ENCODE data around the gene NRAP. TPM values are rescaled to one million over a fixed set of nuclear protein-coding genes. Genes with fewer than 3 reads are reported as not detected.

Gene NRAP
- total RNA-seq, 1 experiment from 2014 or later, result not detected

DNA sequence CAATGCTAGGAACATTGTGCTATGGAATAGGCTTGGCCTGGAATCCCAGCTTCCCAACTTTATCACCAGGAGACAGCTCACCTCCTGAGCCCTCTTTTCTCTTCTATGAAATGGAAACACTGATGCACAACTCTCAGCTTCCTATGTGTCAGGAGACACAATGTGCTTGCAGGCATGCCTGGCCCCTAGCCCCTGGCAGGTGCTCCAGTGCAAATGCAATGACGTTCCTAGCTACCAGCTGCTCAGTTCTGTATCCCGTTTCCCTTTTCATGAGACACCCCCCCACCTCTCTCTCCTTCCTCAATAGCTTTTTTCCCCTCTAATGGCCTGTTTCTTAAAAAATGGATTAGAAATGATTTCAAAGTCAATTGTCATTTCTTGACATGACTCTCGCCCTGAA is 80.3 kb downstream of the NRAP start:
- Histone ChIP-seq H3K4me1 (replicated peaks; ENCODE audit: insufficient read depth) (no peaks in the 10 kb centered on the region), H3K9me2 (ENCODE audit: insufficient read depth) (no peaks in the 10 kb centered on the region), H3K79me2 (ENCODE audit: low read depth) (no peaks in the 10 kb centered on the region), H4K20me1 (ENCODE audit: insufficient read depth) (no peaks in the 10 kb centered on the region), H3K27me3 (ENCODE audit: insufficient read depth, low read depth) (no peaks in the 10 kb centered on the region), H3K36me3 (ENCODE audit: low read depth) (no peaks in the 10 kb centered on the region), H3K27ac (no peak overlapping the region), H3F3A (ENCODE audit: insufficient read depth, low read depth) (no peaks in the 10 kb centered on the region), H3K4me2 (no peak overlapping the region), H3K9me3 (ENCODE audit: insufficient read depth, low read depth) (no peaks in the 10 kb centered on the region), H3K4me3 (no peak overlapping the region), H2AFZ (no peak overlapping the region)
- intact Hi-C loops (cut with micrococcal nuclease; ENCODE audit: unreplicated experiment), result no loop called here
- ChIA-PET CTCF (no interaction called here), POLR2A (ENCODE audit: unreplicated experiment) (no interaction called here)
- DNase-seq, result no peak
- no peak for TF ChIP-seq EZH2 (IDR thresholded peaks at IDR 0.05; ENCODE audit: low read depth)
- TF ChIP-seq, protein P1, sequence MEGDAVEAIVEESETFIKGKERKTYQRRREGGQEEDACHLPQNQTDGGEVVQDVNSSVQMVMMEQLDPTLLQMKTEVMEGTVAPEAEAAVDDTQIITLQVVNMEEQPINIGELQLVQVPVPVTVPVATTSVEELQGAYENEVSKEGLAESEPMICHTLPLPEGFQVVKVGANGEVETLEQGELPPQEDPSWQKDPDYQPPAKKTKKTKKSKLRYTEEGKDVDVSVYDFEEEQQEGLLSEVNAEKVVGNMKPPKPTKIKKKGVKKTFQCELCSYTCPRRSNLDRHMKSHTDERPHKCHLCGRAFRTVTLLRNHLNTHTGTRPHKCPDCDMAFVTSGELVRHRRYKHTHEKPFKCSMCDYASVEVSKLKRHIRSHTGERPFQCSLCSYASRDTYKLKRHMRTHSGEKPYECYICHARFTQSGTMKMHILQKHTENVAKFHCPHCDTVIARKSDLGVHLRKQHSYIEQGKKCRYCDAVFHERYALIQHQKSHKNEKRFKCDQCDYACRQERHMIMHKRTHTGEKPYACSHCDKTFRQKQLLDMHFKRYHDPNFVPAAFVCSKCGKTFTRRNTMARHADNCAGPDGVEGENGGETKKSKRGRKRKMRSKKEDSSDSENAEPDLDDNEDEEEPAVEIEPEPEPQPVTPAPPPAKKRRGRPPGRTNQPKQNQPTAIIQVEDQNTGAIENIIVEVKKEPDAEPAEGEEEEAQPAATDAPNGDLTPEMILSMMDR (conservative IDR thresholded peaks at IDR 0.05), result no peak
- BruUV-seq (replicated peaks), result no TSS peak

DNA sequence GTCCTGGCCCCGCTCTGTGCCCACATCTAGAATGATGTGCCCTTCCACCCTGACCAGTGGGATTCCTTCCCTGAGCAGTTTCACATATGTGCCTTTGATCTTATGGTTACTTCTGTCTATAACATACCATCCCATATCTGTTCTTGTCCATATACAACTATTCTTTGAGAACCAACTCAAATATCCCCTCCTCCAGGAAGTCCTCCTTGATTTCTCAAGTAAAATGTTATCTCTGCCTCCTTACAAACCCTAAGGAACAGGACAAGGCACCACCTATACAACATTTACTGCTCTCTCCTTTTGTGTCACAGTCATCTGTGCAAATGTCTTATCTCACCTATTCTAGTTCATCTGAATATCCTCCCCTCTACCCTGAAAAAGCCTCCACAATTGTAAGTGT is 82.7 kb downstream of the NRAP start:
- Histone ChIP-seq H3K79me2 (ENCODE audit: low read depth) (no peaks in the 10 kb centered on the region), H3K36me3 (ENCODE audit: low read depth) (no peaks in the 10 kb centered on the region), H3K4me3 (no peak overlapping the region), H2AFZ (no peak overlapping the region), H3K27me3 (ENCODE audit: insufficient read depth, low read depth) (no peaks in the 10 kb centered on the region; the same call in 1 of the 2 replicates), H3F3A (ENCODE audit: insufficient read depth, low read depth) (no peaks in the 10 kb centered on the region), H3K9me2 (ENCODE audit: insufficient read depth) (no peaks in the 10 kb centered on the region), H3K9me3 (ENCODE audit: insufficient read depth, low read depth) (no peaks in the 10 kb centered on the region), H3K4me1 (replicated peaks; ENCODE audit: insufficient read depth) (no peaks in the 10 kb centered on the region), H3K27ac (no peak overlapping the region), H3K4me2 (no peak overlapping the region), H4K20me1 (ENCODE audit: insufficient read depth) (no peaks in the 10 kb centered on the region)
- BruUV-seq (replicated peaks), result no TSS peak
- TF ChIP-seq EZH2 (IDR thresholded peaks at IDR 0.05; ENCODE audit: low read depth), result no peak
- TF ChIP-seq, protein P1 (conservative IDR thresholded peaks at IDR 0.05), result no peak
- ChIA-PET CTCF (no interaction called here), POLR2A (ENCODE audit: unreplicated experiment) (no interaction called here)
- DNase-seq, result no peak
- intact Hi-C loops (cut with micrococcal nuclease; ENCODE audit: unreplicated experiment), result no loop called here

DNA sequence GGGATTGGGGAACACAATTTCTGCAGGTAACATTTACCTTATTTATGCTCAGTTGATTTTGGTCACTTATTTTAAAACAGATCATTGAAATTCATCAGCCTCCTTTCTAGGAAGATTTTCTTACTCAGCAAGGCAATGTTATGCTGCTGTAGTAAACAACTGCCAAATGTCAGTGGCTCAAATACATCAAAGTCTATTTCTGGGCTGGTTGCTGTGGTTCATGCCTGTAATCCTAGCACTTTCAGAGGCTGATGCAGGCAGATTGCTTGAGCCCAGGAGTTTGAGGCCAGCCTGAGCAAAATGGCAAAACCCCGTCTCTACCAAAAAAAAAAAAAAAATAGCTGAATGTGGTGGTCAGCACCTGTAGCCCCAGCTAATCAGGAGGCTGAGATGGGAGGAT is 85.1 kb downstream of the NRAP start:
- CTCF ChIA-PET, result no interaction called here
- POLR2A ChIA-PET (ENCODE audit: unreplicated experiment), result no interaction called here
- Histone ChIP-seq H3K4me2 (no peak overlapping the region), H4K20me1 (ENCODE audit: insufficient read depth) (no peaks in the 10 kb centered on the region), H2AFZ (no peak overlapping the region), H3K36me3 (ENCODE audit: low read depth) (no peaks in the 10 kb centered on the region), H3K4me1 (replicated peaks; ENCODE audit: insufficient read depth) (no peaks in the 10 kb centered on the region), H3K27me3 (ENCODE audit: insufficient read depth, low read depth) (no peaks in the 10 kb centered on the region; the same call in 1 of the 2 replicates), H3K9me3 (ENCODE audit: insufficient read depth, low read depth) (no peaks in the 10 kb centered on the region), H3F3A (ENCODE audit: insufficient read depth, low read depth) (no peaks in the 10 kb centered on the region), H3K79me2 (ENCODE audit: low read depth) (no peaks in the 10 kb centered on the region), H3K27ac (no peak overlapping the region), H3K4me3 (no peak overlapping the region), H3K9me2 (ENCODE audit: insufficient read depth) (no peaks in the 10 kb centered on the region)
- no peak for TF ChIP-seq EZH2 (IDR thresholded peaks at IDR 0.05; ENCODE audit: low read depth)
- TF ChIP-seq, protein P1 (conservative IDR thresholded peaks at IDR 0.05), result no peak
- no TSS peak for BruUV-seq (replicated peaks)
- no peak for DNase-seq
- intact Hi-C loops (cut with micrococcal nuclease; ENCODE audit: unreplicated experiment), result no loop called here
